ENCODE measurements around the gene CDK5R2.

DNA sequence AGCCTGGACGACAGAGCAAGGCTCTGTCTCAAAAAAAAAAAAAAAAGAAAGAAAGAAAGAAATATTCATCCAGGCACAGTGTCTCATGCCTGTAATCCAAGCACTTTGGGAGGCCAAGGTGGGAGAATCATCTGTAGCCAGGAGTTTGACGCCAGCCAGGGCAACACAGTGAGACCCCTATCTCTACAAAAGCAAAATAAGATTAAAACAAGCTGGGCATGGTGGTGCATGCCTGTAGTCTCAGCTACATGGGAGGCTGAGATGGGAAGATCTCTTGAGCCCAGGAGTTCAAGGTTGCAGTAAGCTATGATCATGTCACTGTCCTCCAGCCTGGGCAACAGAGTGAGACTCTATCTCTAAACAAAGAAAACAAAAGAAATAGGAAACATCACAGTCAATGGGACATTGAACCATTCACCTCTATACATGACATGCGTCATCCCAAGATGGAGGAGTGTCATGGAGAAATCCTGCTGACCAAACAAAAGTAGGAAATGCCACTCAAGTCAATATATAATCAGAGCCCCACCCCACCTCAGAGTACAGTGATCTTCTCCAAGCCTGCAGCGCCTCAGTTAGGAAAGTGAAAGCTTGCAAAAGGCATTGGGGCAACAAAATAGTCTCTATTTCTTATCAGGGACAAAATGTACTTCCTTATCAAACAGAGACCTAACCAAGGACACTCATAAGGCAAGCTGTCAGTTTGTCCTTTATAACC, 15.8 kb downstream of the CDK5R2 start:
- TF ChIP-seq, protein P1, sequence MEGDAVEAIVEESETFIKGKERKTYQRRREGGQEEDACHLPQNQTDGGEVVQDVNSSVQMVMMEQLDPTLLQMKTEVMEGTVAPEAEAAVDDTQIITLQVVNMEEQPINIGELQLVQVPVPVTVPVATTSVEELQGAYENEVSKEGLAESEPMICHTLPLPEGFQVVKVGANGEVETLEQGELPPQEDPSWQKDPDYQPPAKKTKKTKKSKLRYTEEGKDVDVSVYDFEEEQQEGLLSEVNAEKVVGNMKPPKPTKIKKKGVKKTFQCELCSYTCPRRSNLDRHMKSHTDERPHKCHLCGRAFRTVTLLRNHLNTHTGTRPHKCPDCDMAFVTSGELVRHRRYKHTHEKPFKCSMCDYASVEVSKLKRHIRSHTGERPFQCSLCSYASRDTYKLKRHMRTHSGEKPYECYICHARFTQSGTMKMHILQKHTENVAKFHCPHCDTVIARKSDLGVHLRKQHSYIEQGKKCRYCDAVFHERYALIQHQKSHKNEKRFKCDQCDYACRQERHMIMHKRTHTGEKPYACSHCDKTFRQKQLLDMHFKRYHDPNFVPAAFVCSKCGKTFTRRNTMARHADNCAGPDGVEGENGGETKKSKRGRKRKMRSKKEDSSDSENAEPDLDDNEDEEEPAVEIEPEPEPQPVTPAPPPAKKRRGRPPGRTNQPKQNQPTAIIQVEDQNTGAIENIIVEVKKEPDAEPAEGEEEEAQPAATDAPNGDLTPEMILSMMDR (IDR thresholded peaks at IDR 0.05) = no peak
- TF ChIP-seq POLR2A (IDR thresholded peaks at IDR 0.05) = no peak
